Measurements from ENCODE around the gene UBR2.

Gene UBR2

GRCh38 chr6:42615518-42615917, 51.7 kb downstream of the UBR2 start:
- intact Hi-C loops (cut with DNase I; ENCODE audit: low total_unique reads), result no loop called here
- H3K4me3 ChIP-seq, result no peak overlapping the region
- DNase-seq, result no peak
- H3K27me3 ChIP-seq, result no peaks in the 10 kb centered on the region
- no peak overlapping the region for H3K27ac ChIP-seq
- no peak for TF ChIP-seq CTCF (IDR thresholded peaks at IDR 0.05)
- no peaks in the 10 kb centered on the region for H3K4me1 ChIP-seq
- H3K9me3 ChIP-seq, result no peaks in the 10 kb centered on the region
- peaks cover 35 to 52% (median 46%) of the 10 kb centered on the region in 3 donors for H3K36me3 ChIP-seq

- no peak overlapping the region for H3K27ac ChIP-seq
- DNase-seq, result no peak
- H3K9me3 ChIP-seq, result no peaks in the 10 kb centered on the region
- H3K36me3 ChIP-seq, result peaks cover 28 to 64% (median 54%) of the 10 kb centered on the region in 3 donors
- no peaks in the 10 kb centered on the region for H3K27me3 ChIP-seq
- H3K4me1 ChIP-seq, result no peaks in the 10 kb centered on the region
- H3K4me3 ChIP-seq, result no peak overlapping the region
- intact Hi-C loops (cut with DNase I; ENCODE audit: low total_unique reads), result no loop called here
- no peak for TF ChIP-seq CTCF (IDR thresholded peaks at IDR 0.05)
These were observed 52.9 kb downstream of the UBR2 start for GRCh38 chr6:42616716-42617115.

GRCh38 chr6:42618105-42618504, 54.3 kb downstream of the UBR2 start:
- Histone ChIP-seq H3K27ac (no peak overlapping the region), H3K4me1 (no peaks in the 10 kb centered on the region), H3K9me3 (no peaks in the 10 kb centered on the region), H3K27me3 (no peaks in the 10 kb centered on the region), H3K4me3 (no peak overlapping the region), H3K36me3 (peaks cover 28 to 77% (median 55%) of the 10 kb centered on the region in 3 donors)
- intact Hi-C loops (cut with DNase I; ENCODE audit: low total_unique reads), result no loop called here
- TF ChIP-seq CTCF (IDR thresholded peaks at IDR 0.05), result no peak
- DNase-seq, result no peak

- DNase-seq, result no peak
- intact Hi-C loops (cut with DNase I; ENCODE audit: low total_unique reads), result no loop called here
- Histone ChIP-seq H3K4me3 (no peak overlapping the region), H3K27ac (no peak overlapping the region), H3K9me3 (no peaks in the 10 kb centered on the region), H3K4me1 (no peaks in the 10 kb centered on the region), H3K27me3 (no peaks in the 10 kb centered on the region), H3K36me3 (peaks cover 23 to 80% (median 55%) of the 10 kb centered on the region in 3 donors)
- TF ChIP-seq CTCF (IDR thresholded peaks at IDR 0.05), result no peak
These were observed 54.9 kb downstream of the UBR2 start for GRCh38 chr6:42618686-42619085.

- TF ChIP-seq CTCF (IDR thresholded peaks at IDR 0.05), result no peak
- H3K4me1 ChIP-seq, result no peaks in the 10 kb centered on the region
- DNase-seq, result no peak
- no peak overlapping the region for H3K4me3 ChIP-seq
- H3K27ac ChIP-seq, result no peak overlapping the region
- no peaks in the 10 kb centered on the region for H3K9me3 ChIP-seq
- intact Hi-C loops (cut with DNase I; ENCODE audit: low total_unique reads), result no loop called here
- H3K36me3 ChIP-seq, result peaks cover 22 to 75% (median 55%) of the 10 kb centered on the region in 3 donors
- H3K27me3 ChIP-seq, result no peaks in the 10 kb centered on the region
These were observed 56.1 kb downstream of the UBR2 start for GRCh38 chr6:42619963-42620362.

- no peak overlapping the region for H3K27ac ChIP-seq
- H3K27me3 ChIP-seq, result no peaks in the 10 kb centered on the region
- no peak overlapping the region for H3K4me3 ChIP-seq
- TF ChIP-seq CTCF (IDR thresholded peaks at IDR 0.05), result no peak
- peaks cover 0 to 70% (median 31%) of the 10 kb centered on the region in 3 donors for H3K36me3 ChIP-seq
- no peak for DNase-seq
- no peaks in the 10 kb centered on the region for H3K9me3 ChIP-seq
- no peaks in the 10 kb centered on the region for H3K4me1 ChIP-seq
- intact Hi-C loops (cut with DNase I; ENCODE audit: low total_unique reads), result no loop called here
These were observed 60.8 kb downstream of the UBR2 start for GRCh38 chr6:42624601-42625000.
